GM12892 (cell line): ENCODE measurements around the gene ABCF2. TPM values are rescaled to one million over a fixed set of nuclear protein-coding genes. Genes with fewer than 3 reads are reported as not detected.

Experiments
- DNase-seq: peaks from one replicate; pipeline ENCODE4 v3.0.0; 2011; ENCODE audit not compliant: insufficient read length
- FAIRE-seq: peaks from 2 replicates; lab custom pipeline; 2011; peaks lifted over from hg19 to GRCh38; lab: Jason Lieb, UNC
- POLR2A ChIP-seq: IDR thresholded peaks from 2 replicates; pipeline ENCODE4 v1.6.1; 2011; ENCODE audit warnings: low read depth, low read length, control low read depth
- POLR2AphosphoS5 ChIP-seq: IDR thresholded peaks from 2 replicates; pipeline ENCODE4 v1.6.1; 2011; ENCODE audit warnings: low read depth, low read length, control low read depth
- TAF1 ChIP-seq: IDR thresholded peaks from 2 replicates; pipeline ENCODE4 v1.6.1; 2011; ENCODE audit warnings: low read depth, mild to moderate bottlenecking, control low read depth, low read length, borderline replicate concordance
- polyA plus RNA-seq: library from polyadenylated mRNA; unstranded; fragments of >200 nt; gene quantifications from one replicate; pipeline ENCODE4 v1.2.1, GENCODE V29; 2012; ENCODE audit warnings: missing spikeins, inconsistent platforms; ENCODE audit not compliant: missing spikeins

The ABCF2 gene
- polyA plus RNA-seq, result 27.1 TPM

DNA sequence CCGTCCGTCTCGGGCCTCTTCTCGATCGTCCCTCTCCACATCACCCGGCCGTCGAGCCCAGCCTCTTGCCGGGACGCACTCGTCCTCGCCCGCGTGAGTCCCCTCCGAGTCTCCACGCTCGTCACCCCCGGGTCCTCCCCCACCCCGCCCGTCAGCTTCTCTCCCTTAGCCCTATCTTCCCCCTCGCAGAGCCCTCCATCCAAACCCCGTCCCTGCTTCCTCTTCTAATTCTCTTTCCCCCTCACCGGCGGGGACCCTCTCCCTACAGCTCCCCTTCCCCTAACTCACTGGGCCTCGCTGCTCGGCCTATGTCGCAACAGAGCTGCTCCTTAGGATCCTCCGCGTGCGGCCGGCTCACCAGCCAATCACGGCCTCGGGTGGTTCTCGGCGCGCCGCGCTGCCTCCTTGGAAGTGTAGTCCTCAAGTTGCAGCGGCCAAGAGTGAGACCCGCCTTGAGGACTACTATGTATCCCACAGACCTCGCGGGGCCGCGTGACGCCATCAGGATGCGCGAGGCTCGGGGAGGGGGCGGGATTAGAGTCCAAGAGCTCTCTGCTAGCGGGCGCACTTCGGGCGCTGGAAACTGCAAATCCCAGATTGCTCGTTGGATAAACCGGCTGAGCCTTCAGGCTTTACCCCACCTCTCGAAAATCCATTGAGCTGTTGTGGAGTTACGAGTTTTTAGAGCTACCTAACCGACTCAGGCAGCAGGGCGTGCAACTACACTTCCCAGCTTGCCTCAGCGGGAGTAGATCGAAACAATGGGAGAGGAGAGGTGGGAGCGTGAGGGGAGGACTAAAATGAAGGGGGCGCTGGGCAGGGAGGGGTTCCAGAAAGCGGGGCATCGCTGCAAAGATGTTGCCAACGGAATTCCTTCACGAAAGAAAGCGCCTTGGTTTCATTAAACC lies at the start of gene ABCF2:
ABCF2 (minus strand) TSS at position 331 of the 908 bp plus-strand sequence. CDS start 747 bp downstream, outside the sequence.
- TF ChIP-seq TAF1, result no peak
- TF ChIP-seq POLR2AphosphoS5, result 0 out of 2 replicates have a peak, but pooled peaks have one; percentile 54
- peak; percentile 83 for TF ChIP-seq POLR2A
- FAIRE-seq, result peak; percentile 91

GRCh38 chr7:151275813-151276577 lies 49.0 kb upstream of the ABCF2 start:
- TF ChIP-seq TAF1 (no peak), POLR2AphosphoS5 (no peak), POLR2A (no peak)
- FAIRE-seq (no peak), DNase-seq (no peak)

More for the DNA sequence above, at the start of gene ABCF2:
- peak; percentile 99 for DNase-seq

DNA sequence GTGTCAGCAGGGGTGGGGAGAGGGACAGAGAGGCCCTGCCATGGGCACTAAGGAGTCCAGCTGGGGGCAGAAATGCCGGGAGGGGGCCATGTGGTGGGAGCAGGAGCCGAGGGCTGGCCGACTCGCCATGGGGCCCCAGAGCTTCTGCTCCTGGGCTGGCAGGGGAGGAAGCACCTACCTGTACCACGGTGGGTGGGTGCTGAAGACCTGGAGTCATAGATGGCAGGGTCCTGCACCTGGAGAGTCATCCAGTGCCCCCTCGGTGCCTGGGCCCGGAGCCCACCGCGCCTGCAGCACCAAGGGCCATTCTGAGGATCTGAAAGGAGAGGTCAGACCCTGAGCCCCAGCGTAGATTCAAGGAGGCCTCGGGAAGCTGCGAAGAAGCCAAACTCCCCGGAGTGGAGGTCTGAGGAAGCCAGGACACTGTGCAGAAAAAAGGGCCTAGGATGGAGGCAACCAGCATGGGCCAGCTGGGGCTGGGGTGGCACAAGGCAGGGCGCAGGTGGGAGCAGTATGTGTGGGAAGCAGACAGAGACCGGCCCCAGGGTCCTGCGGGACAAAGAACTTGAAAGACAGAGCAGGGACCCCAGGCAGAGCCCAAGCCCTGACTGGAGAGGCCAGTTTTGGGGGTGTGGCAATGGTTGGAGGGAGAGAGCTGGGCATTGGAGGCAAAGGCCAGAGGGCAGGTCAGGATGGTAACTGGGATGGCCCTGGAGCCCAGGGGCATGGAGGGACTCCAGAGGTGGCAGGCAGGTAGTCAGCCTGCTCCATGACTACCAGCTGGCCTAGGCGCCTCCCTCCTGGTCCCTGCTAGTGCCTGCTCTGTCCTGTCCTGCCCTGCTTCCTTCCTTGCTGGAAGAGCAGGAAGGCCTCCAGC lies 48.2 kb upstream of the ABCF2 start:
- no peak for DNase-seq
- no peak for TF ChIP-seq TAF1
- TF ChIP-seq POLR2AphosphoS5, result no peak
- no peak for TF ChIP-seq POLR2A
- no peak for FAIRE-seq

DNA sequence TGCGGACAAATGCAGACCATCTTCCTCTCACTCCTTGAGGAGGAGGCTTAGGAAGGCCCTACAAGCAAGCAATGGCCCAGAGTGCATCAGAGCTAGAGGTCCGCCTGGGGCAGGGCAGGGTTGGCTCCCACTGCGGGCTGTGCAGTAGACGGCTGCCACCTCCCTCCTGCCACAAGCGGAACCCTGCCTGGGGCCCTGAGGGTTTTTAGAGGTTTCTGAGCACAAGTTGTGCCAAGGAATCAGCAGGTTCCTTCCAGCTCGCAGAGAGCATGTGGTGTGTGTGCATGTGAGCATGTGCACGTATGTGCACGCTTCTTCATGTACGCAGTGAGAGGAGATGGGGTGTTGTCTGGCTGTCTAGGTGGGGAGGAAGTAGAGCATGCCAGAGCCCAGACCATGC lies 47.4 kb upstream of the ABCF2 start:
- DNase-seq, result no peak
- FAIRE-seq, result no peak
- TF ChIP-seq TAF1 (no peak), POLR2AphosphoS5 (no peak), POLR2A (no peak)

- no peak for DNase-seq
- no peak for FAIRE-seq
- TF ChIP-seq TAF1 (no peak), POLR2AphosphoS5 (no peak), POLR2A (no peak)
Measured at GRCh38 chr7:151273651-151274390, 46.8 kb upstream of the ABCF2 start.

DNA sequence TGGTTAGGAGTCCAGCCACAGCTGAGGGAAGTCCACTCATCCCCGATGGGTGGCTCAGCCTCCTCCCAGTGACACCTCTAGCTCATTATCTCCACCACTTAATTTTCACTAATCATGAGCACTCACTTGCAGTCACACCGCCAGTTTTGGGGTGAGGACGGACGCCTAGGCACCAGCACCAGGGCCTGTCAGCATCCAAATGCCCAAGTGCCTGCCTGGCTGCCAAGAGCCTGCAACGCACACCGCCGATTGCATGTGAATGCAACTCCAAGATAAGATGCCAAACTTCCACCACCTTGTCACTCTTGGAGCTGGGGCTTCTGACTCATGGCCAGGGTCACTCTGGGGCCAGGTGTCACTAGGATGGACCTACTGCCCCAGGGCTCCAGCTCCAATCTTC lies 45.9 kb upstream of the ABCF2 start:
- TF ChIP-seq POLR2AphosphoS5 (no peak), POLR2A (no peak), TAF1 (no peak)
- FAIRE-seq (no peak), DNase-seq (no peak)

DNA sequence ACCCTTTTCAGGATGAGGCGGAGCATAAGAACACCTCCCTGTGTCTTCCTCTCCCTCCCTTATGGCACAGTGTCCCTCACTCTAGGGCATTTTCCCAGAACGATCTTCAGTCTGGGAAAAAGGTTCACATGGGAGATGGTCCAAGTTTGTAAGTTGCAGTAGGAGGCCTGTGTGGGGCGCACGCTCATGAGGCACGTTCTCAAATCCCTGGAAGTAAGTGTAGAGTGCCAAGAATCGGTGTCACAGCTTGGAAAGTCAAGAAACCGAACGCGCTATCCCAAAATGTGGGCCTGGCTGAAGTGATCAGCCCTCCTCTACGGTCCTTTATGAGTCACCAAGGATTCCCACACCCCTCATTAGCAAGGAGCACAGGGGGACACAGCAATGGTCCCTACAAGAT lies 45.4 kb upstream of the ABCF2 start:
- FAIRE-seq (no peak), DNase-seq (no peak)
- TF ChIP-seq POLR2A, result no peak
- TF ChIP-seq POLR2AphosphoS5, result no peak
- no peak for TF ChIP-seq TAF1

DNA sequence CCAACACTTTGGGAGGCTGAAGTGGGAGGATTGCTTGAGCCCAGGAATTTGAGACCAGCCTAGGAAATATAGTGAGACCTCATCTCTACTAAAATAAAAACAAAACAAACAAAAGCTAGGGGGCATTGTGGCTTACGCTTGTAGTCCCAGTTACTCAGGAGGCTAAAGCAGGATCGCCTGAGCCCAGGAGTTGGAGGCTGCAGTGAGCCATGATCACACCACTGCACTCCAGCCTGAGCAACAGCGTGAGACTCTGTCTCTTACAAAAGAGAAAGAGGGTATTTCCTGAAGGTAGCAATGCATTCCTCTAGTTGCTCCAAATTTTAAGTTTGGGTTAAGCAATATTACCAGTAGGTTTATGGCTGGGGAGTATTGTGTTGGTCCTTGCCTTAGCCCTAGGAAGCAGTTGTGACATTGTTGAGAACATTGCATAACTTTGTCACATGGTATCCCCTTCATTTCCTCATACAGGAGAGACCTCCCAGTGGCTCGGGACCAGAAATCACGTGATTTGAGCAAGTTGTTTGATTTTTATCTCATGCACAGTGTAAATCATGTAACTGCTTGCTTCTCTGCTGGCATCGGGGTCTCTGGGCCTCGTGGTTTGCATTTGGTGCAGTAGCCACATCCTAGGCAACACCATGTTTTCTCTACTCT lies 44.8 kb upstream of the ABCF2 start:
- FAIRE-seq (no peak), DNase-seq (no peak)
- no peak for TF ChIP-seq POLR2AphosphoS5
- TF ChIP-seq TAF1, result no peak
- no peak for TF ChIP-seq POLR2A

GRCh38 chr7:151269511-151269910 lies 42.5 kb upstream of the ABCF2 start:
- FAIRE-seq (no peak), DNase-seq (no peak)
- TF ChIP-seq POLR2A, result no peak
- TF ChIP-seq POLR2AphosphoS5, result no peak
- TF ChIP-seq TAF1, result no peak

- DNase-seq (no peak), FAIRE-seq (no peak)
- no peak for TF ChIP-seq POLR2A
- TF ChIP-seq POLR2AphosphoS5, result no peak
- TF ChIP-seq TAF1, result no peak
Measured at GRCh38 chr7:151265351-151265931, 38.4 kb upstream of the ABCF2 start.
